GM12864 (cell line): ENCODE data around the gene CTPS1.

Experiments
- DNase-seq: peaks from one replicate; pipeline ENCODE4 v3.0.0-alpha.2; 2011; ENCODE audit warnings: low read depth
- H3K4me3 ChIP-seq: 2 replicates; pipeline ENCODE4 v1.5.1; 2011; ENCODE audit warnings: mild to moderate bottlenecking, low read depth, low read length, control low read depth
- CTCF ChIP-seq: IDR thresholded peaks from 2 replicates; pipeline ENCODE4 v1.5.1; 2011; ENCODE audit warnings: low read depth, mild to moderate bottlenecking, moderate library complexity, low read length, control low read depth, inconsistent platforms; ENCODE audit errors: missing control alignments

Gene CTPS1

GRCh38 chr1:41037116-41037903 is 57.8 kb downstream of the CTPS1 start:
- H3K4me3 ChIP-seq: no peak overlapping the region
- TF ChIP-seq CTCF: no peak
- DNase-seq: no peak

- DNase-seq: no peak
- no peak overlapping the region for H3K4me3 ChIP-seq
- TF ChIP-seq CTCF: no peak
Measured at GRCh38 chr1:41038110-41038509, 58.6 kb downstream of the CTPS1 start.

GRCh38 chr1:41041614-41042270 is 62.2 kb downstream of the CTPS1 start:
- no peak for DNase-seq
- H3K4me3 ChIP-seq: no peak overlapping the region
- TF ChIP-seq CTCF: no peak

- TF ChIP-seq CTCF: no peak
- H3K4me3 ChIP-seq: no peak overlapping the region
- DNase-seq: no peak
Measured at GRCh38 chr1:41044187-41044586, 64.7 kb downstream of the CTPS1 start.

- H3K4me3 ChIP-seq: no peak overlapping the region
- no peak for DNase-seq
- TF ChIP-seq CTCF: no peak
Measured at GRCh38 chr1:41045740-41046139, 66.2 kb downstream of the CTPS1 start.

GRCh38 chr1:41046347-41046775 is 66.9 kb downstream of the CTPS1 start:
- TF ChIP-seq CTCF: no peak
- H3K4me3 ChIP-seq: no peak overlapping the region
- no peak for DNase-seq
